Measurements from ENCODE around the gene AGBL1.

AGBL1 gene

DNA sequence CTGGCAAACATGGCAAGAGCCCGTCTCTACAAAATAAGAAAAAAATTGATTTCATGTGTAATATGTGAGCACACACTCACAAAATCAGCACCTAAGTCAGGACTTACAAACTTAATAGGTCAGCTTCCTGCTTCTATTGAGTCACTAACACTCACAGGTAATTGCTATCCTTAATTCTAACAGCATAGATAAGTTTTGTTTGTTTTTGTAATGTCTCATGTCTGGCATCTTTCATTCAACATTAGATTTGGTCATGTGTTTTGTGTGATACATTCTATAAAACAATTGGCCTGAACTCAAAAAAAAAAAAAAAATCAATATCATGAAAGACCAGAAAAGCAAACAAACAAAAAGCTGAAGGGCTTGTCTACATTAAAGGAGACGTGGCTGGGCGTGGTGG, 564.7 kb downstream of the AGBL1 start:
- no peak for DNase-seq (ENCODE audit: low read depth in 2 of 2)

DNA sequence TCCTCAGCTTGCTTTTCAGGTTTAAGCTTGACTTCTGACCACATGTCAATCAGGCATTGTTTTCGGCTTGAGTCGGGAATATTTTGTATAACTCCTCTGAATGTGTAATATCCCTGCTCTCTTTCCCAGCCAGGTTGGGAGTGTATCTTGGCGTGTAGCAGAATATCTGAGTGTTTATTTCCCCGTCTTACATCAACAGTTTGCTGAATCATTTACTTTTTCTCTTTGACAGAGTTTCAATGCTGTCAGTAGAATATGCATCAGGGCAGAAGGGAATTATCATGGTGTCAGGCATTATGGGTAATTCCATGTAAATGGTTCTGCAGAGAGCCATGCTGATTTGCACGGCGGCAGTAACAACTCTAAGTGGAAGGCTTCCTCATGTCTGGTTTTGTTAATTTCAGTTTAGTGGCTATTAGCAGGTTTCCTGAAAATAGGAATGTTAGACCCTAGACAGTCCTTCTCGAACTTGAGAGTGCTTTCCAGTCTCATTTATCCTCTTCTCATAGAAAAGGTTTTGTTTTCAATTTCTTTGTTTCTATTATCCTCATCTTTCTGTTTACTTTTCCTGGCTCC, 566.3 kb downstream of the AGBL1 start:
- DNase-seq (ENCODE audit: low read depth in 2 of 2) = no peak

DNA sequence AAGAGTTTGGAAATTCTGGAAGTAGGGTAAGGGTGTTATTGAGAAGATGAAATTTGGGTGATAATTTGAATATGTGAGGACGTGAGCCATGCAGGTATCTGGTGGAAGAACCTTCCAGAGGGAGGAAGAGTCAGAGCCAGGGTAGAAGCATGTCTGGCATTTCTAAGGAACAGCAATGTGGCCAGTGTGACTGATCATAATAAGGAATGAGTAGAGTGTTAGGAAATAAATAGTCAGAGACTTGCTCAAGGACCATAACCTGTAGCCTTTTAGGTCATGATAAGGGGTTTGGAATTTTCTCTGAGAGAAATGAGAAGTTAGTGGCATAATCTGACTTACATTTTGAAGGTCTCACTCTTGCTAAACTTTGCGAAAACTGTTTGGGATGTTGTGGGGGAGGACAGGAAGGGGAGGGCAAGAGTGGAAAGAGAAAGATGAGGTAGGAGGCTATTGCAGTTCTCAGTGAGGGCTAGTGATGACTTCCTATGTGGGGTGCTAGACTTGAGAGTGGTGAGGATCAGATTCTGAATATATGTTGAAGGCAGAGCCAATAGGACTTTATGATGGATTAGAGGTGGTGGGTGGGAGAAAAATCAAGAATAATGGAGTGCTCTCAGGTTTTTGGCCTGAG, 568.3 kb downstream of the AGBL1 start:
- no peak for DNase-seq (ENCODE audit: low read depth in 2 of 2)

DNA sequence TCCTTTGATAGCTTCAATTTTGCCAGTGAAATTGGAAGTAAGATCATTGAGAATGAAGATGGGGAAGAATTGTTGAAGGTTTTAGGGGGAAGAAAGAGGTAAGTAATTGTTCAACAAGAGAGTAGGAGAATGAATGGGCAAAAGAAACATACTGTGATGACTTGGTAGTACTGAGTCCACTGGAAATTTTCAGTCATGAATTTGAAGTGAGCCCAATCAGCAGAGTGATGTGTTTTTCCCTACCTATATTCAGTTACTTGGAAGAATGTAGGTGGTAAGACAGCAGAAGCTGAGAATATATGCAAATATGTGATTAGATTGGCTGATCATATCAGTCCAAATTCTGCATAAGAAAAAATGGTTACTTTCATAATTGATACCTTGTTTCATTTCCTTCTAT, 569.6 kb downstream of the AGBL1 start:
- DNase-seq (ENCODE audit: low read depth in 2 of 2) = no peak

DNA sequence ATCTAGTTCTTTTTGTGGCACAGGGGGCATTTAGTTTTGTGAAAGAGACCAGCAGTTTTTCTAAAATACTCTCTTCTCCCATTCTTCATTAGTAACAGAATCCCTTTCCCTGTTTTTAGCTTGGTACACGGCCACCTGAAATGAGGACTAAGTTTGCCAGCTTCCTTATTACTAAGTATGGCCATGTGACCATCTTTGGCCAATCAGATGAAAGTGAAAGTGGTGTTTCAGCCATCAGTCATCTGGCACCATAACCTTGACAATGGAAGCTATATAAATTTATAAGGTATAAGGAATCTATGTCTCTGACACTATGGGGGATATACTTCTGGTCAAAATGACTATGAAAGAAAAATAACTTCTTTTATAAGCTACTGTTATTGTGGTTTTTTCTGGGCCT, 570.4 kb downstream of the AGBL1 start:
- no peak for DNase-seq (ENCODE audit: low read depth in 2 of 2)

DNA sequence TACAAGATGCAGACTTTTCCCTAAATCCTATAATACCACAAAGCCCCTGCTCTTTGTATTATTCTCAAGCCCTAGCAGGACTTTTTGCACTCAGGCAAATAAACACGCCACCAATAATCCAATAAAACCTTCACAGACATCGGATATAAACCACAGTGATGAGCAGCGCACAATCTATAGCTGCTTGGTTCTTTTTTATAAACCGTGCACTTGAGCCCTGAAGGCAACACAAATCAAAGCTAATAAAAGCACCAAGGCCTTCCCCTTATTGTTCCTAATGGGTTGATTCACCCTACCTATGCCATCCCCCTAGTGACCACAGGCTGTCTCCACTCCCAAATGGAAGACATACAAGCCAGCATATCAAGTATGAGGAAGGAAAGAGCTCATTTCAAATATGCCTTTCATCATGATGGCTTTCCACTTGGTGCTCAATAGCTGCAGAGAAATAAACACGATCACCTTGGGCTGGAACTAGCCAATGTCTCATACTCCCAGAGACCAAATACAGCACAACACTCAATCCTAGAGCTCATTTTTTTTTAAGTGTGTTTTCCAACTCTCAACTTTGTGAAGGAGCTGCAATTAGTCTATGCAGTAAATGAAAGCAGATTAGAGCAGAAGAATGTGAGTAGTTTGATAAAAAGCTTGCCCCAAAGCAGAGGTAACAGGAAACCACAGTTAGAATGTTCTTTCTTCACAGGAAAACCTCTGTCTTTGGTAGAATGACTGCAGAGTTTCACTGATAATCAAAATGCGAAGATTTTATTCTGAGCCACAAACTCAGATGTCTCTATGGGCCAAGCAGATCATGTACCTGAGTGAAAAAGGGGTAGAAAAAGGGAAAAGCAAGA, 573.9 kb downstream of the AGBL1 start:
- DNase-seq (ENCODE audit: low read depth in 2 of 2) = no peak

DNA sequence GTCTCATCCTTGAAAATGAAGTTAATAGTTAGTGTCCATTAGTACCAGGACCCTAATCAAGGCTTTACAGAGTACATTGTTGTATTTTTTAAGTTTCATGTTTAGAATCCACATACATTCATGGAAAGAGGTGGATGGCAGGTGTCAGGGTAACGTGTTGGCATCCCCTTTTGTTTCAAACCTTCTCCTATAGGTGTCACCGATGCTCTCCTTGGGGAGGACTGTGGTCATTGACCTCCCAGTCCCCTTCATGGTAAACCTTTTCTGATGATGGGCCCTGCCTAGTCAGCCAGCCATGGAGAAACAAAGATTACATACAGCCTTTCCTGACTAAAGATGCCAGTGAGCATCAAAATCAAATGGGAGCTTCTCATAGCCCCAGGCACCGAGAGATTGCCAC, 574.8 kb downstream of the AGBL1 start:
- DNase-seq (ENCODE audit: low read depth in 2 of 2) = no peak

DNA sequence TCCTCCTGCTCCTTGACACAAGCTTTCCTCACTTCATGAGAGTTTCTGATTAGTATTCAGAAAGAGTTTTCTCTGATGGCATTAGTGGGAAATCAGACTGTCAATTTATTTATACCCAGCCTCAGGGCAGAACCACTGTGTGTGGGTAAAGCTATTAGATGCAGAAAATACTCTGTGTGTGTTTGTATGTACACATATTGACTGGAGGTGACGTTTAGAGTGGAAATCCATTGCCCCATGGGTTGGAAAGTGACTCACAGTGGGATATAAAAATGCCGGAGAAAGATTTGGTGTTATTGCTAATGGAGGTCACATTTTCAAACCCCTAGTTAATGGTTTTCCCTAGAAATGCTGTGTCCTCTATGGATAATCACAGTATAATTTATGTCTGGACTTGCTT, 577.6 kb downstream of the AGBL1 start:
- DNase-seq (ENCODE audit: low read depth in 2 of 2) = no peak

DNA sequence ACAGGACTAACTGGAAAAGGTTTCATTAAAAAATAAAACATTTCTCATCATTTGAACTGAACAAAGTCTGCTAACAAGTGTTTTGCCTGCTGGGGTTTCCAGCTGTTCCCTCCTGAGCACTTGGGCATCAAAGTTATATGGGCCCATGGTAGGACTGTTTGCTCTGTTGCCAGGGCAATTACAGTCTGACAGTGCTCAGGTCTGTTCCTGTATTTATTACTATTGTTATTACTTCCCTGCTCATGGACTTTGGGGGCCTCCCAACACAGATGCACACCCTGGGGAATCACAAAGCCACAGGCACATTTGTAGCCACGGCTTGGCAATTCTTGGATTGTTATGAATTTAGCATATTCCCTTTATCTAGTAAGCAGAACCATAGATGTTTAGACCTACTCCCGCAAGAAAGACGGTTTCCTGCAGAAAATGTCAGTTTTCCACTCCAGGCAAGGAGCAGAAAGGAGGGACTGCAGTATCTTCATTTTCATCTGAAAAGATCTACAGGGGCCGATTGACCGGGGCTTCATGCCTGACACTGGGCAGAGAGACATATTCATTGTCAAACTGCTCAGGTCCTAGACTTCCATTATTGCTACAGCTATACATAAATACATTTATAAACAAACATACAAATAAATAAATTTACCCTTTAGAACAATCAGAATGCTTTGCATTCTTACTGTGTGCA, 580.2 kb downstream of the AGBL1 start:
- no peak for DNase-seq (ENCODE audit: low read depth in 2 of 2)

DNA sequence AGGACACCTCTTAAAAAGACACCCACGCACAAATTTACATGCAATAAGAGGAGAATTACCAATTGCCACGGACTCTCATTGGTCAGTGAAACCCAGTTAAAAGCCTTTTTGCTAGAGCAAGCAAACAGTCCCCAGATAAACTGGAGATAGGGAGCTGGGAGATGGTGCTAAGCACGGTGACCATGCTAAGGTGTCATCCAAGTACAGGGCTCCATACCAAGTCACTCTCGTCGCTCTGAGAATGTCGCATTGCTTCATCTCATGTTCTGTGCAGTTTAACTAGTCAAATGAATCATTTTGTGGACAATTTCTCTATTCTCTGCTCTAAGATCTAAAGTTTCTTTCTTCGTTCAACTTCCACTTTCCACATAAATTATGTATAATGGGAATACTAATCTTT, 581.9 kb downstream of the AGBL1 start:
- no peak for DNase-seq (ENCODE audit: low read depth in 2 of 2)

DNA sequence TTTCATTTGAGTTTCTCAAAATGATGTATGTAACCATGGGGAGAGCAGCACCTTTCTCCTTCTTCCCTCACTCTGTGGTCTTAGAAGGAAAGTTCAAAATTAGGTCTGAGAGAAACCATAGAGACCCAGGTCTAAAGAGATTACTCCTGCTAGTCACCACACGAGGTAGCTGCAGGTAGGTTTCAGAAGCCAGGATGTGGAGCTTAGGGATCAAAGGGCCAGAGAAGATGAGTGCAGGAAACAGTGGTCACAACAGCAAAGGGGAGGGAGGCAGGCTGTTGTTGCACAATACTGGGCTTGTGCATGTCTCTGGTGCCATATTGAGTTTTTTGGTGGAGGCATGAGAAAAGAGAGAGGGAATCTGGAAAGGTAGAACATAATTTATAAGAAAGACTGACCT, 583.6 kb downstream of the AGBL1 start:
- no peak for DNase-seq (ENCODE audit: low read depth in 2 of 2)

DNA sequence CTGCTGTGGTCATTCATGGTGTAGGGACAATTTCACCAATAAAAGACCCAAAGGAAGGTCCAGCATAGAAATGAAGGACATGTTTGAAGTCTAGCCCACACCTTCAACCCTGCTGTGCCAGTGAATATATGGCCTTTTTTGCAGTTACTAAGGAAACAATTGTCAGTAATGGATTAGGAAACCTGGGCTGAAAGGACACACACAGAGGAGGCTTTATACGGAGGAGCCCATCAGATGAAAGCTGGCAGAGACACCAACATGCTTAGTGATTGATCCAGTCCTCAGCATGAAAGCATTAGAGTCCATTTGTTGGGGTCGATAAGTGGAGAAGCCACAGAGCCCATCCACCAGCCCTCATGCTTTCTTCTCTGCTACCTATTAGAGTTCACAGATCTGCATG, 584.3 kb downstream of the AGBL1 start:
- DNase-seq (ENCODE audit: low read depth in 2 of 2) = no peak

DNA sequence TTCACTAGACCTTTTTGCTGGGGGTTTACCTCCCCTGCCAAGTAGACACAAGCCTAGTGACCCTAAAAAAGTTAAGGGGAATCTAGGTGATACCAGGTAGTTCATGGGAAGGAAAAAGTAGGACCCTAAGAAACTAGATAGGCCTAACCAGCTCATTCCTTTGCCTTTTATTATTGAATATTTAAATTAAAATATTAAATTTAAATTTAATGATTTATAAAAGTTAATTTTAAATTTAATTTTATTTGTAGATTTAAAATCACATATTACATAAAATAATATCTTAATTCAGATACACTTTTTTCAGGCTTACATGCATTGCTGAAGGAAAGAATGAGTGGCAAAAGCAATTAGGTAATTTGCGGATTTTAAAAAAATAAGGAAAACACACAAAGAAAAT, 584.9 kb downstream of the AGBL1 start:
- no peak for DNase-seq (ENCODE audit: low read depth in 2 of 2)

DNA sequence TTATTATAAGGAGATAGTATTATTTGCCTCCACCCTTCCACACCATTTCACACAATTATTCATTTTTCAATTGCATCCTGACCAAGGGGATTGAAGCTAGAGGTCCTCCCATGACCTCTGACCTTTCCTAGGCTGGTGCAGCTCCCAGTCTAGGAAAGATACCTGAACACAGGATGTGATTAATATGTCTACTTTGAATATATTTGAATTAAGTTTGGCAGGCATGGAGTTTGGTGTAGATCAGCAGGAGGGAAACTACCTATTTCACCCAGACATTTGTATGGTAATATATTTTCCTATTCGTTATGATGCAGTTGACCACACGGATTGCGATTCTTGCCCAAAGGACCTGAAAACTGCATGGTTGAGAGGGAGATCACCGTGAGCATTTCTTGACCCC, 596.3 kb downstream of the AGBL1 start:
- DNase-seq (ENCODE audit: low read depth in 2 of 2) = no peak

DNA sequence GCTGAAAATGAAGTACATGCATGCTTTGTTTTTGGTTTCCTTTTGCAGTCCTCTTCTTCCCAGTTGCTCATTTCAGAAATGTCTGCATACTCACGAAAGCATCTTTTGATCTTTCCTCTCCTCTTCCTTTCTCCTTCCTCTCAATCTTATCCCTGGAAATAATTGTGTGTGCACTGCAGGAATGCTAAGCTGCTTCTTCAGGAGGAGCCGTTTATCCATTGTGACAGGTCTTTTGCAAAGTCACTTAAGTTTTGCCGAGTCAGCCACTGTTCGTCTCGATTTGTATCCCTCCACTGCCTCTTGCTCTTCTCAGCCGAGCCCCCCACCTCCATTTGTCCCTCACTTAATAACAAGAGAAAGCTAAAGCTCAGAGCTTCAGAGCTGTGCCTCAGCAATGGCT, 597.6 kb downstream of the AGBL1 start:
- no peak for DNase-seq (ENCODE audit: low read depth in 2 of 2)

DNA sequence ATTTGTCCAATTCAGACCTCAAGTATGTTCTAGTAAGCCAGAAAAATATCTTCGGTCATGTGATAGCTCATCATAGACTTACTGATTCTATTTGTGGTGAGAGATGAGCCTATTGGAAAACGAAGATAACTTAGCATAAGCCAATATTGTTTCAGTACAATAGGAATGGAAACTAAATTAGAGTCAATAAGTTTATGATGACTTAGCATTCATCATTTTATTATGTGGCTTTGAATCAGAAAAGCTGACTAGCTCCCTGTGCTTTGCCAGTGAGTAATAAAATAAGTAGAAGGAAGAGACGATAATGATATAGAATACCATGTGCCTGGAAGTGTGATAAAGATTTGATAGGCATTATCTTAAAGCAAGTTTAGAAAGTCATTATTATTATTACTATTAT, 605.6 kb downstream of the AGBL1 start:
- DNase-seq (ENCODE audit: low read depth in 2 of 2) = no peak

DNA sequence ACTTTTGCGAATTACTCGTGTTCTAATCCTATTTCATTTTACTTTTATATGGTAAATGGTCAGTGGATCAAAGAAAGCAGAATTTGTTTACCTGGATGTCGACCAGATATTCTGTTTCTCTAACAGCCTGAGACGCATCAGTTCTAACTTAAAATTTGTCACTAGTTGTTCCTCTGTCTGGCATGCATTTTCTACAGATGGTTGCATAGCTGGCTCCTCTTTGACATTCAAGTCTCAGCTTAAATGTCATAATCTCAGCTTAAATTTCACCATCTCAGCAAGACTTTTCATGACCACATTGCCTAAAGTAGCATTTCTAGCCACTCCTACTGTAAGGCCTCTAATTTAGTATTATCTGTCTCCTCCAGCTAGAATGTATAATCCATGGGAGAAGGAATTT, 609.3 kb downstream of the AGBL1 start:
- DNase-seq (ENCODE audit: low read depth in 2 of 2) = no peak

DNA sequence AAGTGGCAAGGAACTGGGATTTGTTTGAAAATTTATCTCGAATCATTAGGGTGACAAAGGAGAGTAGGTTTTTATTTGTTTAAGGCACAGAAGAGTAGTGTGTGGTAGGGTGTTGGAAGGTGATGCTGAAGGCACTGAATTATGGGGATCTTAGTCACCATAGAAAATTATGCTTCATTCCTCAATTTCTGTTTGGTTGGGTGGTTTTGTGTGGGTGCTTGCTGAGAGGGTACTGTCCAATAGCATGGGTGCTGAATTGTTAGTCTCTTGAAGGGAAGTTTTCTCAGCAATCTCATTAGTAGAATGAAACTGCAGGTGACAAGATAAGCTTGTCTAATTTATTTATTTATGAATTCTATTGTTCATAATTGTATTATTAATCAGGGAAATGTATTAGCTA, 610.9 kb downstream of the AGBL1 start:
- no peak for DNase-seq (ENCODE audit: low read depth in 2 of 2)

DNA sequence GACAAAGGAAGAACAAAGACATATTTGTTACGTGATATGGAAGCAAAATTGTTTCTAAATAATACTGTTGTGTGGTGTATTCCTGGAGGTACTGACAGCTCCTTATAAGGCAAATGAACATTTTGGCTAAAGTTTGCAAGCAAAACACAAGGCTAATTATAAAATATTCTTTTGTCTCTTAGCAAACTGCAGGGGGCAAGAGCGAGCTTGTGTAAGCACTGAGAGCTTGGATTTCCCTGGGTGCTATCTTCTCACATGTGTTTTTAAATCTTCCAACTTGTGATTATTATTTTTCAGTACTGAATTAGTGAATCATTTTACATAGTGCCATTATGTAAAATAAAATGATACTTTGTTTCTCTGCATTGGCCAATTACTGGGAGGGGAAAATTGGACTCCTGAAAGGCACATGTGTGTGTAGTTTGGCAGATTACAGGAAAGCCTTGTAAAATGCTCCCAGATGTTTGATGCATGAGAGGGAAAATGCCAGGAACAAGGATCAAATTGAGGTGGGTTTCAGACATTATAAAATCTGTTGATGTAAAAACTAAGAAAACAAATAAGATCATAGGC, 611.5 kb downstream of the AGBL1 start:
- no peak for DNase-seq (ENCODE audit: low read depth in 2 of 2)

DNA sequence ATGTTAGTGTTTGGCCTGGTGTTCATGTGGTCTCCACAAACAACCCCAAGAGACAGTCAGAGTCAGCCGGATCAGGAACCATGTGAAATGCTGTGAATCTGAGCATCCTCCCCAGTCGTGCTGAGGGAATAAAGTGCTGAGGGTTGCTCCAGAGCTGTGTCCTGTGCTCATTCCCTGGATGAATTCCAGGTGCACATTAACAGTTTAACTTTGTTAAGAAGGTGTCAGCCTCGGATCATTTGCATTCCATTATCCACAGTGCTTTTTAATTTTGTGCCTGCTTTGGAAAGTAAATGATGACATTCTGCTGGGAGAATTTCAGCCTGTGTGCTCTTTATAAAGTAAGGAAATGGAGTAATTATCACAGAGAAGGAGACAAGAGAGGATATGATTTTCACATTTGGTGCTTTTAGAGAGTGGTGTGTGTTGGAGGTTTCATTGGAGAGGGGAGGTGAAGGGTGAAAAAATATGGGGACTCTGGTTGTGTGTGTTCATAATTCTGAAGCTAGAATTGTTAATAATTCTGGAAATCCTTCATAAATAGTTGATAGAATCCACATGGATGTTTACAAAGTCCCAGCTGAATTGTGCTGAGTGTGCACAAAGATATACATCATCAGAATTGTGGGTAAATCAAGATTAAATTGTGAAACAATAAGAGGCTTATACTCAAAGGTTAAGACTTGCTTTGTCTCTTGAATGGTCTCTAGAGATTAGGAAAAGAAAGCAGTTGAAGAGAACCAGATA, 621.4 kb downstream of the AGBL1 start:
- no peak for DNase-seq (ENCODE audit: low read depth in 2 of 2)

DNA sequence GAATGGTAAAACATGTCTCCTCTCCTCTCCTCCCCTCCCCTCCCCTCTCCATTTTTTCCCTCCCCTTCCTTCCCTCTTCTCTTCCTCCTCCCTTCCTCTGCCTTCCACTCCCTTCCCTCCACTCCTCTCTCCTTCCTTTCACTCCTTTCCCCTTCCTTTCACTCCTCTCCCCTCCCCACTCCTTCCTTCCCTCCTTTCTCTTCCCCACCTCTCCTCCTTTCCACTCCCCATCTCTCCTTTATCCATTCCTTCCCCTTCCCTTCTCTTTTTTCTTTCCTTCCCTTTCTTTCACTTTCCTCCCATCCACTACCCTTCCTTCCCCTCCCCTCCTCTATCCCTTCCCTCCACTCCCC, 621.9 kb downstream of the AGBL1 start:
- DNase-seq (ENCODE audit: low read depth in 2 of 2) = no peak

DNA sequence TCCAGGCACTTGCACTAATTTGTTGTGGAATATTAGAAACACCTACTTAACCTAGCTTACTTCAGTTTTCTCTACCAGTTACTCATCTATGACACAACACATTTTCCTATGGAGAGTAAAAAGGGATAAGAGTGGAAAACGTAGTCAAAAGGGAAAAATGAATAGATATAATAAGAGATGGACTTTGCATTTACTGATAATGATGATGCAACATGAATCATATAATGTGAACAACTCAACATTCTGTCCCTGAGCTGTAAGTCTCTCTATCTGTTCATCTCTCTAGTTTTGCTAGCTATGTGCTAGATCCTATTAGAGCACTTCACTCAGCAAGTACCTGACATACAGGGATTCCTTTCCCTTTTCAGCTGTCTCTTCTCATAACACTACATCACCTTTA, 627.1 kb downstream of the AGBL1 start:
- DNase-seq (ENCODE audit: low read depth in 2 of 2) = no peak
